HepG2 (cell line): Measurements from ENCODE around the gene ITLN1. TPM values are rescaled to one million over a fixed set of nuclear protein-coding genes. Genes with fewer than 3 reads are reported as not detected.
"Not testable (repeated sequence)": the region's sequence is repeated elsewhere in the genome, so short reads cannot be mapped to it uniquely, and the experiment has no call there.

Experiments
- ATAC-seq: fragments of 200-7000 bp; cut with Tn5 transposase; 3 replicates; pipeline ENCODE4 v1.9.1; 2020; ENCODE audit warnings: mild to moderate bottlenecking, moderate library complexity
- BruUV-seq: library from RNA; stranded (reverse); fragments of 400-500 nt; replicated peaks from 2 replicates; lab custom pipeline; 2021; lab: Mats Ljungman, UMichigan
- CTCF ChIA-PET: fragments of 300-600 bp; formaldehyde crosslinking; extraction: SDS; loops from one replicate; lab custom pipeline; 2021; ENCODE audit warnings: low total read pairs, inconsistent platforms, low intra/inter-chr PET ratio; lab: Yijun Ruan, JAX
- POLR2A ChIA-PET: fragments of 350-600 bp; sonication (Branson Sonifier 250); formaldehyde crosslinking; loops from one replicate; lab custom pipeline; 2020; ENCODE audit warnings: antibody characterized with exemption, inconsistent platforms; lab: Yijun Ruan, JAX
- DNase-seq: peaks from one replicate; pipeline ENCODE4 v3.0.0-alpha.2; 2015; ENCODE audit warnings: low spot score
- FAIRE-seq: peaks from 3 replicates; lab custom pipeline; 2011; peaks lifted over from hg19 to GRCh38; lab: Jason Lieb, UNC
- H2AFZ ChIP-seq: one replicate; pipeline ENCODE4 v1.6.1; 2011; ENCODE audit warnings: low read length, inconsistent platforms
- H3K27ac ChIP-seq: fragments of 300-600 bp; 3 replicates; pipeline ENCODE4 v1.8.0; 2011; ENCODE audit warnings: mixed run types, mild to moderate bottlenecking, mixed read lengths, low read length, inconsistent platforms; ENCODE audit not compliant: insufficient read depth; ENCODE audit errors: extremely low read length
- H3K27me3 ChIP-seq, 2 experiments: fragments of 200-600 bp in 1 of 2; 2 replicates in 1 of 2; 3 replicates in 1 of 2; pipeline versions ENCODE4 v1.6.0 to v1.8.0; 2011; ENCODE audit warnings: low read length in 2 of 2, mild to moderate bottlenecking in 2 of 2, moderate library complexity in 2 of 2, inconsistent platforms in 1 of 2; ENCODE audit not compliant: insufficient read depth in 2 of 2, control insufficient read depth in 1 of 2
- H3K36me3 ChIP-seq, 2 experiments: fragments of 200-600 bp in 1 of 2; replicated peaks in 1 of 2; 2 replicates in 1 of 2; 3 replicates in 1 of 2; pipeline versions ENCODE4 v1.5.1 to v1.8.0; 2011; ENCODE audit warnings: low read length in 2 of 2, inconsistent platforms in 1 of 2; ENCODE audit not compliant: insufficient read depth in 2 of 2, control insufficient read depth in 1 of 2
- H3K4me1 ChIP-seq: 2 replicates; pipeline ENCODE4 v1.5.1; 2012; ENCODE audit warnings: low read length, inconsistent platforms; ENCODE audit not compliant: insufficient read depth
- H3K4me2 ChIP-seq: 2 replicates; pipeline ENCODE4 v1.6.0; 2011; ENCODE audit warnings: low read depth, low read length, inconsistent platforms
- H3K4me3 ChIP-seq, 3 experiments: fragments of 200-600 bp in 1 of 3; sonication (generic), shearing (Covaris generic) in 1 of 3; replicated peaks in 1 of 3; 2 replicates each; pipeline ENCODE4 v1.5.1; 2011 to 2016; ENCODE audit warnings: low read length in 3 of 3, inconsistent platforms in 2 of 3, low read depth in 2 of 3, mild to moderate bottlenecking in 2 of 3, control low read depth in 1 of 3, mixed read lengths in 1 of 3; ENCODE audit not compliant: insufficient read depth in 1 of 3
- H3K79me2 ChIP-seq: one replicate; pipeline ENCODE4 v1.6.1; 2011; ENCODE audit warnings: low read length, inconsistent platforms; ENCODE audit not compliant: insufficient read depth
- H3K9ac ChIP-seq: 2 replicates; pipeline ENCODE4 v1.6.0; 2011; ENCODE audit warnings: mild to moderate bottlenecking, low read depth, low read length, inconsistent platforms; ENCODE audit not compliant: insufficient read depth
- H3K9me3 ChIP-seq: 2 replicates; pipeline ENCODE4 v1.5.1; 2012; ENCODE audit warnings: mild to moderate bottlenecking, low read length
- H4K20me1 ChIP-seq: 2 replicates; pipeline ENCODE4 v1.6.0; 2011; ENCODE audit warnings: inconsistent platforms, mild to moderate bottlenecking, low read length, moderate library complexity; ENCODE audit not compliant: insufficient read depth
- CC2D1A ChIP-seq: sonication (generic); formaldehyde crosslinking; IDR thresholded peaks from 2 replicates; pipeline ENCODE4 v1.8.1; 2023; ENCODE audit warnings: mild to moderate bottlenecking, missing genetic modification reagents
- MED8 ChIP-seq: sonication (generic); formaldehyde crosslinking; IDR thresholded peaks from 2 replicates; pipeline ENCODE4 v1.8.1; 2023; ENCODE audit warnings: mild to moderate bottlenecking, missing genetic modification reagents; ENCODE audit not compliant: insufficient replicate concordance
- SOX13 ChIP-seq, 3 experiments: fragments of 450-650 bp in 1 of 3; sonication (generic) in 1 of 3; formaldehyde crosslinking in 1 of 3; IDR thresholded peaks in 2 of 3; conservative IDR thresholded peaks in 1 of 3; 2 replicates each; pipeline versions ENCODE4 v1.5.0 to v1.6.1; 2016 to 2020; ENCODE audit warnings: antibody characterized with exemption in 1 of 3, mild to moderate bottlenecking in 1 of 3, missing compliant biosample characterization in 1 of 3, missing genetic modification reagents in 1 of 3, moderate library complexity in 1 of 3
- TAF1 ChIP-seq: sonication (generic); formaldehyde crosslinking; IDR thresholded peaks from 2 replicates; pipeline ENCODE4 v1.4.0; 2020; ENCODE audit warnings: missing genetic modification reagents
- ZNF17 ChIP-seq: sonication (generic); formaldehyde crosslinking; IDR thresholded peaks from 2 replicates; pipeline ENCODE4 v1.5.0; 2020; ENCODE audit warnings: mild to moderate bottlenecking, missing genetic modification reagents
- ZNF326 ChIP-seq: sonication (generic); formaldehyde crosslinking; IDR thresholded peaks from 2 replicates; pipeline ENCODE4 v1.4.0; 2020; ENCODE audit warnings: missing genetic modification reagents, borderline replicate concordance
- WGBS: methylation state at CpG from one replicate; pipeline ENCODE4 v1.1.6; 2017; ENCODE audit warnings: low lambda C conversion rate; 5-methylcytosine and 5-hydroxymethylcytosine counted together
- in situ Hi-C: cut with HindIII; loops from 2 replicates; pipeline ENCODE4 v1.10.0; 2017; ENCODE audit warnings: low pct_unique_long_range_greater_than_20kb; ENCODE audit not compliant: extremely low pct_ligation_motif_present
- intact Hi-C: fragments of 100-400 bp; cut with micrococcal nuclease; formaldehyde crosslinking; loops from one replicate; pipeline ENCODE4 v1.10.0; 2022; ENCODE audit not compliant: unreplicated experiment
- polyA plus RNA-seq, 8 experiments: library from polyadenylated mRNA; depleted of rRNA in 3 of 8; stranded (reverse) in 7 of 8; unstranded in 1 of 8; fragments of >200 nt; fragmentation: Illumina TruSeq in 4 of 8; extraction: Trizol in 4 of 8; gene quantifications; 2 replicates each; pipeline versions ENCODE4 v1.2.1 to v1.2.3, GENCODE V29; 2011 to 2016; ENCODE audit warnings: low read depth in 4 of 8, missing spikeins in 1 of 8, mixed read lengths in 1 of 8; ENCODE audit not compliant: insufficient read depth in 1 of 8
- total RNA-seq, 5 experiments: library from RNA; depleted of rRNA; stranded (reverse); fragments of >200 nt; fragmentation: Illumina TruSeq; extraction: Trizol; gene quantifications; 2 replicates each; pipeline ENCODE4 v1.2.3, GENCODE V29; 2016; ENCODE audit warnings: low read depth in 1 of 5

Gene ITLN1
- total and polyA plus RNA-seq, 2 of the 13 experiments (the other 11 are each of a cell fraction or from before 2014, with no cell fraction given): not detected

DNA sequence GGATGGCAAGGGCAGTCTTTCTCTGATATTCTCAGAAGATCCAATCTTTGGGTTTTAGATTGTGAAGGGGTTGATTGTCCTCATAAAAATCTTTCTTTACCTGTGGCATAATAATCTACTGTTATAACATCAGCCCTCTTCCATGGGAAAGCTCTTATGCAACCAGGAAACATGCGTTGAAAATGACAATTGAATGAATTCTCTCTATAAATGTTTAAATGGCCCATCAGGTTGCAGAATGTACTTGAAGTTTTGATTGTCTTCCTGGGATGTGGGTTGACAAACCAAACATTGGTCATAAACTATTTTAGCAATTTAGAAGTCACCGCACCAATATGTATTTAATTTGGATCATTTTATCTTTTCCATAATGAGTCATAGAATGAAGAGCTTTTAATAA lies 31.7 kb upstream of the ITLN1 start:
- no peak overlapping the region for H3K4me3 ChIP-seq
- no peak overlapping the region for H3K9ac ChIP-seq
- intact Hi-C loops (no loop called here), in situ Hi-C loops (no loop called here)
- no peaks in the 10 kb centered on the region; a peak in 1 of 5 replicates for H3K27me3 ChIP-seq
- no peaks in the 10 kb centered on the region for H4K20me1 ChIP-seq
- no peaks in the 10 kb centered on the region for H3K79me2 ChIP-seq
- FAIRE-seq: no peak
- H3K4me1 ChIP-seq: no peaks in the 10 kb centered on the region
- no peak overlapping the region for H2AFZ ChIP-seq
- POLR2A ChIA-PET: no interaction called here
- H3K9me3 ChIP-seq: no peaks in the 10 kb centered on the region
- H3K36me3 ChIP-seq: no peaks in the 10 kb centered on the region
- ATAC-seq: no peak
- H3K4me2 ChIP-seq: no peak overlapping the region
- 62% methylated on average over 2 of the region's 2 CpGs for WGBS
- no TSS peak for BruUV-seq
- H3K27ac ChIP-seq: no peak overlapping the region
- no peak for DNase-seq
- CTCF ChIA-PET: no interaction called here
- TF ChIP-seq ZNF326 (CRISPR knock-in tag) (no peak), MED8 (no peak), TAF1 (CRISPR knock-in tag) (no peak), CC2D1A (CRISPR knock-in tag) (no peak), ZNF17 (no peak)

DNA sequence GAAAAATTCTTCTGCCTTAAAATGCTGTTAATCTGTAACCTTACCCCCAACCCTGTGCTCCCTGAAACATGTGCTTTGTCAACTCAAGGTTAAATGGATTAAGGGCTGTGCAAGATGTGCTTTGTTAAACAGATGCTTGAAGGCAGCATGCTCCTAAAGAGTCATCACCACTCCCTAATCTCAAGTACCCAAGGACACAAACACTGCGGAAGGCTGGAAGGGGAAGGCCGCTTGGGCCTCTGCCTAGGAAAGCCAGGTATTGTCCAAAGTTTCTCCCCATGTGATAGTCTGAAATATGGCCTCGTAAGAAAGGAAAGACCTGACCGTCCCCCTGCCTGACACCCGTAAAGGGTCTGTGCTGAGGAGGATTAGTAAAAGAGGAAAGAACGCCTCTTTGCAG lies 28.2 kb upstream of the ITLN1 start:
- FAIRE-seq; TF ChIP-seq SOX13 (IDR thresholded peaks at IDR 0.05): not testable (repeated sequence)
- peak in 1 of 2 experiments; percentile 30; a peak in 1 of 4 replicates for TF ChIP-seq SOX13 (CRISPR knock-in tag; conservative IDR thresholded peaks at IDR 0.05 in 1 of 2, IDR thresholded peaks at IDR 0.05 in 1 of 2)

More for the DNA sequence above, 28.2 kb upstream of the ITLN1 start:
- CTCF ChIA-PET, POLR2A ChIA-PET, H3K4me3 ChIP-seq, H3K79me2 ChIP-seq, H3K4me1 ChIP-seq, H3K9me3 ChIP-seq, H3K36me3 ChIP-seq, in situ Hi-C loops, H3K27ac ChIP-seq, H3K27me3 ChIP-seq, H3K4me2 ChIP-seq, intact Hi-C loops, H3K9ac ChIP-seq, ATAC-seq, H4K20me1 ChIP-seq, BruUV-seq, H2AFZ ChIP-seq, DNase-seq: not testable (repeated sequence)
- WGBS: 38% methylated on average over 6 of the region's 6 CpGs
